ENCODE results near the gene BEGAIN. TPM values are rescaled to one million over a fixed set of nuclear protein-coding genes. Genes with fewer than 3 reads are reported as not detected.

BEGAIN gene
- total RNA-seq, 4 donors from 2014 or later: 9.6 to 17.0 (median 11.6) TPM

- Histone ChIP-seq H3K4me1 (peaks cover 0 to 23% (median 13%) of the 10 kb centered on the region in 4 donors), H3K36me3 (no peaks in the 10 kb centered on the region), H3K9me3 (no peaks in the 10 kb centered on the region), H3K27ac (no peak overlapping the region), H3K4me3 (no peak overlapping the region), H3K27me3 (no peaks in the 10 kb centered on the region)
- no peak for TF ChIP-seq POLR2A (IDR thresholded peaks at IDR 0.05)
- TF ChIP-seq EP300 (IDR thresholded peaks at IDR 0.05): no peak
- 86 to 95% methylated on average over 1 of the region's 1 CpG for WGBS, 2 donors
- no peak for DNase-seq (ENCODE audit: low spot score in 2 of 2)
Observed at GRCh38 chr14:100623557-100623956, 36.3 kb upstream of the BEGAIN start.

GRCh38 chr14:100622708-100623485, 35.7 kb upstream of the BEGAIN start:
- Histone ChIP-seq H3K9me3 (no peaks in the 10 kb centered on the region), H3K4me3 (no peak overlapping the region), H3K4me1 (peaks cover 0 to 30% (median 19%) of the 10 kb centered on the region in 4 donors), H3K36me3 (no peaks in the 10 kb centered on the region), H3K27me3 (no peaks in the 10 kb centered on the region), H3K27ac (no peak overlapping the region)
- TF ChIP-seq POLR2A (IDR thresholded peaks at IDR 0.05) (no peak), CTCF (IDR thresholded peaks at IDR 0.05) (no peak), EP300 (IDR thresholded peaks at IDR 0.05) (no peak)
- no peak for DNase-seq (ENCODE audit: low spot score in 2 of 2)
- WGBS, 2 donors: 81 to 89% methylated on average over 20 to 22 of the region's 22 CpGs

DNA sequence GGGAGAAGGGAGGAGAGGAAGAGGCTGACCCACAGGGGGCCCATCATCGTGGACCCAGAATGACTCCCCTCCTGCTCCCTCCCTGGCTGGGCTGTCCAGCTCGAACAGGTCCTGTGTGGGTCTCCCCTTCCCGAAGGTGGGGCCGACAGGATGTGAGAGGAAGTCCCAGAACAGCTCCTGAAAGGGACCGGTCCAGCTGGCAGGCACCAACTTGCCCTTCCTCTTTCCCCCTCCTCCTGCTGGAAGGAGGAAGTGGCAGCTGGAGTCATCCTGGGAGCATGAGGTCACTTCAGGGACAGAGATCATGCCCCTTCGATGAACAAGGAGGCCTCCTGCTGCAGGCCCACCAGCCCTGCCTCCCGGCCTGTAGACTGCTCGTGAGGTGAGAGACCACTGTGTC, 35.0 kb upstream of the BEGAIN start:
- Histone ChIP-seq H3K4me3 (no peak overlapping the region), H3K4me1 (peaks cover 0 to 37% (median 23%) of the 10 kb centered on the region in 4 donors), H3K9me3 (no peaks in the 10 kb centered on the region), H3K27ac (no peak overlapping the region), H3K36me3 (no peaks in the 10 kb centered on the region), H3K27me3 (no peaks in the 10 kb centered on the region)
- WGBS, 2 donors: 34 to 48% methylated on average over 8 of the region's 8 CpGs
- no peak for DNase-seq (ENCODE audit: low spot score in 2 of 2)
- no peak for TF ChIP-seq EP300 (IDR thresholded peaks at IDR 0.05)
- no peak for TF ChIP-seq CTCF (IDR thresholded peaks at IDR 0.05)
- no peak for TF ChIP-seq POLR2A (IDR thresholded peaks at IDR 0.05)

GRCh38 chr14:100621806-100622205, 34.6 kb upstream of the BEGAIN start:
- WGBS, 2 donors: 89 to 91% methylated on average over 12 to 14 of the region's 14 CpGs
- DNase-seq (ENCODE audit: low spot score in 2 of 2): no peak
- no peaks in the 10 kb centered on the region for H3K9me3 ChIP-seq
- no peaks in the 10 kb centered on the region for H3K27me3 ChIP-seq
- H3K27ac ChIP-seq: no peak overlapping the region
- H3K36me3 ChIP-seq: no peaks in the 10 kb centered on the region
- peaks cover 0 to 40% (median 23%) of the 10 kb centered on the region in 4 donors for H3K4me1 ChIP-seq
- TF ChIP-seq CTCF (IDR thresholded peaks at IDR 0.05): no peak
- TF ChIP-seq POLR2A (IDR thresholded peaks at IDR 0.05): no peak
- TF ChIP-seq EP300 (IDR thresholded peaks at IDR 0.05): no peak
- H3K4me3 ChIP-seq: no peak overlapping the region

DNA sequence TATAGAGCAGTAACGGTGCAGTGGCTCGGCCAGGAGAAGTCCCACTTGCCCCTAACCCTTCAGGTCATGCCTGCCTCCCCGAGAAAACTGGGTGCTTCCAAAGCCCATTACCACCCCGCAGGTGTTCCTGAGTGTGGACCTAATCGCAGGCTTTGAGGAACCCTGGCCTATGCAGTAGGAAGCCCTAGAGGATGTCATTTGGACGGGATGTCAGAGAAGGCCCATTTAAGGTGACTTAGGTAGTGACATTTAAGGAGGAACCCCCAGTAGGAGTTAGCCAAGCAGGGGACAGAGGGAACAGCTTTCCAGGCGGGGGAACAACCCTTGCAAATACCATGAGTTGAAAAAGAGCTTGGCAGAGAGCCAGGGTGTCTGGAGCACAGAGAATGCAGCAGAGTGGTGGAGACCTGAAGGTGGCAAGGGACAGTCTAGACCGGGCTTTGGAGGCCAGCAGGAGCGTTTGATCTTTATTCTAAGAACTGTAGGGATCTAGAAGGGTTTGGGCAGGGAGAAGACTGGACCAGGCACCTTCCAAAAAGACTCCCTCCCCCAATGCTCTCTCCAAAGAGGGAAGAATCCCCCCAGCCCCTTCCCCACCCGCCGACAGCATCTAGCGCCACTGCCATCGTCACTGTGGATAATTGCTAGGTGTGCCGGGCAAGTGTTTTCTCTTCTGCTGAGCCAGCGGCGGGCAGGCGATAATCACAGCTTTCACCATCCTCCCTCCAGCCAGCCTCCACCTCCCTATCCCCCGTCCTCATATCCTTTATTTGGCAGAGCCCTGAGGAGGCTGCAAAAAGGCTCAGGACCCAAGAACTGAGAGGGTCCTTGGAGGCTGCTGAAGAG, 33.3 kb upstream of the BEGAIN start:
- Histone ChIP-seq H3K27me3 (no peaks in the 10 kb centered on the region), H3K36me3 (no peaks in the 10 kb centered on the region), H3K27ac (no peak overlapping the region), H3K4me1 (peaks cover 0 to 40% (median 23%) of the 10 kb centered on the region in 4 donors), H3K4me3 (no peak overlapping the region), H3K9me3 (no peaks in the 10 kb centered on the region)
- TF ChIP-seq EP300 (IDR thresholded peaks at IDR 0.05) (no peak), POLR2A (IDR thresholded peaks at IDR 0.05) (no peak), CTCF (IDR thresholded peaks at IDR 0.05) (no peak)
- DNase-seq (ENCODE audit: low spot score in 2 of 2): no peak
- WGBS, 2 donors: 92% methylated on average over 18 of the region's 18 CpGs
